ENCODE measurements around the gene SF3B6. TPM values are rescaled to one million over a fixed set of nuclear protein-coding genes. Genes with fewer than 3 reads are reported as not detected.

SF3B6 gene
- total and polyA plus RNA-seq, 9 of the 15 experiments (the other 6 are each of a cell fraction or from before 2014, with no cell fraction given) = 146 to 591 (median 295) TPM

- TF ChIP-seq ZNF707 (CRISPR knock-in tag; conservative IDR thresholded peaks at IDR 0.05) = no peak
- TF ChIP-seq RBM39 (optimal IDR thresholded peaks at IDR 0.05; ENCODE audit: low read depth, low read length) = no peak
- TF ChIP-seq TFAP4 (CRISPR knock-in tag; IDR thresholded peaks at IDR 0.05; ENCODE audit: borderline replicate concordance) = peak; percentile 76; the same call in 1 of the 2 replicates
- peak; percentile 57; the same call in 1 of the 2 replicates for TF ChIP-seq MTA1 (IDR thresholded peaks at IDR 0.05; ENCODE audit: borderline replicate concordance)
- TF ChIP-seq ZNF589 (CRISPR knock-in tag; IDR thresholded peaks at IDR 0.05; ENCODE audit: low read depth) = no peak
- TF ChIP-seq, protein P1, sequence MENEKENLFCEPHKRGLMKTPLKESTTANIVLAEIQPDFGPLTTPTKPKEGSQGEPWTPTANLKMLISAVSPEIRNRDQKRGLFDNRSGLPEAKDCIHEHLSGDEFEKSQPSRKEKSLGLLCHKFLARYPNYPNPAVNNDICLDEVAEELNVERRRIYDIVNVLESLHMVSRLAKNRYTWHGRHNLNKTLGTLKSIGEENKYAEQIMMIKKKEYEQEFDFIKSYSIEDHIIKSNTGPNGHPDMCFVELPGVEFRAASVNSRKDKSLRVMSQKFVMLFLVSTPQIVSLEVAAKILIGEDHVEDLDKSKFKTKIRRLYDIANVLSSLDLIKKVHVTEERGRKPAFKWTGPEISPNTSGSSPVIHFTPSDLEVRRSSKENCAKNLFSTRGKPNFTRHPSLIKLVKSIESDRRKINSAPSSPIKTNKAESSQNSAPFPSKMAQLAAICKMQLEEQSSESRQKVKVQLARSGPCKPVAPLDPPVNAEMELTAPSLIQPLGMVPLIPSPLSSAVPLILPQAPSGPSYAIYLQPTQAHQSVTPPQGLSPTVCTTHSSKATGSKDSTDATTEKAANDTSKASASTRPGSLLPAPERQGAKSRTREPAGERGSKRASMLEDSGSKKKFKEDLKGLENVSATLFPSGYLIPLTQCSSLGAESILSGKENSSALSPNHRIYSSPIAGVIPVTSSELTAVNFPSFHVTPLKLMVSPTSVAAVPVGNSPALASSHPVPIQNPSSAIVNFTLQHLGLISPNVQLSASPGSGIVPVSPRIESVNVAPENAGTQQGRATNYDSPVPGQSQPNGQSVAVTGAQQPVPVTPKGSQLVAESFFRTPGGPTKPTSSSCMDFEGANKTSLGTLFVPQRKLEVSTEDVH (IDR thresholded peaks at IDR 0.05; ENCODE audit: low read depth, partially characterized antibody) = peak; percentile 96
- TF ChIP-seq CHCHD3 (CRISPR knock-in tag; IDR thresholded peaks at IDR 0.05) = no peak
- TF ChIP-seq, protein P2, sequence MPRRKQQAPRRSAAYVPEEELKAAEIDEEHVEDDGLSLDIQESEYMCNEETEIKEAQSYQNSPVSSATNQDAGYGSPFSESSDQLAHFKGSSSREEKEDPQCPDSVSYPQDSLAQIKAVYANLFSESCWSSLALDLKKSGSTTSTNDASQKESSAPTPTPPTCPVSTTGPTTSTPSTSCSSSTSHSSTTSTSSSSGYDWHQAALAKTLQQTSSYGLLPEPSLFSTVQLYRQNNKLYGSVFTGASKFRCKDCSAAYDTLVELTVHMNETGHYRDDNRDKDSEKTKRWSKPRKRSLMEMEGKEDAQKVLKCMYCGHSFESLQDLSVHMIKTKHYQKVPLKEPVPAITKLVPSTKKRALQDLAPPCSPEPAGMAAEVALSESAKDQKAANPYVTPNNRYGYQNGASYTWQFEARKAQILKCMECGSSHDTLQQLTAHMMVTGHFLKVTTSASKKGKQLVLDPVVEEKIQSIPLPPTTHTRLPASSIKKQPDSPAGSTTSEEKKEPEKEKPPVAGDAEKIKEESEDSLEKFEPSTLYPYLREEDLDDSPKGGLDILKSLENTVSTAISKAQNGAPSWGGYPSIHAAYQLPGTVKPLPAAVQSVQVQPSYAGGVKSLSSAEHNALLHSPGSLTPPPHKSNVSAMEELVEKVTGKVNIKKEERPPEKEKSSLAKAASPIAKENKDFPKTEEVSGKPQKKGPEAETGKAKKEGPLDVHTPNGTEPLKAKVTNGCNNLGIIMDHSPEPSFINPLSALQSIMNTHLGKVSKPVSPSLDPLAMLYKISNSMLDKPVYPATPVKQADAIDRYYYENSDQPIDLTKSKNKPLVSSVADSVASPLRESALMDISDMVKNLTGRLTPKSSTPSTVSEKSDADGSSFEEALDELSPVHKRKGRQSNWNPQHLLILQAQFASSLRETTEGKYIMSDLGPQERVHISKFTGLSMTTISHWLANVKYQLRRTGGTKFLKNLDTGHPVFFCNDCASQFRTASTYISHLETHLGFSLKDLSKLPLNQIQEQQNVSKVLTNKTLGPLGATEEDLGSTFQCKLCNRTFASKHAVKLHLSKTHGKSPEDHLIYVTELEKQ (CRISPR knock-in tag; IDR thresholded peaks at IDR 0.05) = no peak
These were observed at the start of gene SF3B6 (continued) for GRCh38 chr2:24075915-24076848.

Measured in K562 (cell line).